GM10248 (cell line): ENCODE data around the gene WFDC9.
A peak's percentile ranks its signal among the peaks of the same experiment; 100 is the strongest.
"Not testable (repeated sequence)": the region's sequence is repeated elsewhere in the genome, so short reads cannot be mapped to it uniquely, and the experiment has no call there.

Experiments
- CTCF ChIA-PET: fragments of 300-600 bp; sonication (Branson Sonifier 250); formaldehyde crosslinking; extraction: SDS; loops from one replicate; lab custom pipeline; 2021; ENCODE audit warnings: antibody characterized with exemption; lab: Yijun Ruan, JAX
- POLR2A ChIA-PET: fragments of 350-650 bp; sonication (Branson Sonifier 250); formaldehyde crosslinking; extraction: SDS; loops from one replicate; lab custom pipeline; 2020; ENCODE audit warnings: antibody characterized with exemption; lab: Yijun Ruan, JAX
- DNase-seq: peaks from one replicate; pipeline ENCODE4 v3.0.0; 2012; ENCODE audit errors: extremely low spot score
- TF ChIP-seq, protein P1 (sequence below): IDR thresholded peaks from 2 replicates; pipeline ENCODE4 v1.5.1; 2012; ENCODE audit warnings: mild to moderate bottlenecking, low read depth; ENCODE audit errors: extremely low read depth, missing control alignments, control extremely low read depth

WFDC9 gene

GRCh38 chr20:45595235-45595634, 35.8 kb downstream of the WFDC9 start:
- TF ChIP-seq, protein P1, sequence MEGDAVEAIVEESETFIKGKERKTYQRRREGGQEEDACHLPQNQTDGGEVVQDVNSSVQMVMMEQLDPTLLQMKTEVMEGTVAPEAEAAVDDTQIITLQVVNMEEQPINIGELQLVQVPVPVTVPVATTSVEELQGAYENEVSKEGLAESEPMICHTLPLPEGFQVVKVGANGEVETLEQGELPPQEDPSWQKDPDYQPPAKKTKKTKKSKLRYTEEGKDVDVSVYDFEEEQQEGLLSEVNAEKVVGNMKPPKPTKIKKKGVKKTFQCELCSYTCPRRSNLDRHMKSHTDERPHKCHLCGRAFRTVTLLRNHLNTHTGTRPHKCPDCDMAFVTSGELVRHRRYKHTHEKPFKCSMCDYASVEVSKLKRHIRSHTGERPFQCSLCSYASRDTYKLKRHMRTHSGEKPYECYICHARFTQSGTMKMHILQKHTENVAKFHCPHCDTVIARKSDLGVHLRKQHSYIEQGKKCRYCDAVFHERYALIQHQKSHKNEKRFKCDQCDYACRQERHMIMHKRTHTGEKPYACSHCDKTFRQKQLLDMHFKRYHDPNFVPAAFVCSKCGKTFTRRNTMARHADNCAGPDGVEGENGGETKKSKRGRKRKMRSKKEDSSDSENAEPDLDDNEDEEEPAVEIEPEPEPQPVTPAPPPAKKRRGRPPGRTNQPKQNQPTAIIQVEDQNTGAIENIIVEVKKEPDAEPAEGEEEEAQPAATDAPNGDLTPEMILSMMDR, result no peak
- ChIA-PET CTCF (interaction anchor here (1.5 to 3.8 kb wide), 2 partner anchors 31 to 176 kb away, joined by 3 to 34 read pairs; no protein-coding TSS in a partner anchor), POLR2A (no interaction called here)
- no peak for DNase-seq

DNA sequence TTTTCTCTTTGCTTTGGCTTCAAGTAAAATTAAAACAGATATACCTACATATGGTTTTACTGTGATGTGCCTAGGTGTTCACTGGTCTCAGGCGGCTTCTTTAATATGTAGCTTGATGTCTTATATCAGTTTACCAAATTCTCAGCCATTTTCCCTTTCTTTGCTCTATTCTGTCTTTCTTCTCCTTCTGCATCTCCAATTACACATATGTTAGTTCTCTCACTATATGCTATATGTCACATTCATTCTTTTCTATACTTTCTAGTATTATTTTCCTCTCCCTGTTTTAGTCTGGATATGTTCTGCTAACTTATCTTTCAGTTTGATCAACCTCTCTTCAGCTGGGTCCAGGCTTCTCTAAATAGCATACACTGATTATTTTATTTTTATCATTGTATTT, 37.6 kb downstream of the WFDC9 start:
- TF ChIP-seq, protein P1, result no peak
- ChIA-PET POLR2A (no interaction called here), CTCF (interaction anchor here (3.8 kb wide), 1 partner anchor 178 kb away, joined by 34 read pairs; no protein-coding TSS in a partner anchor)
- no peak for DNase-seq

DNA sequence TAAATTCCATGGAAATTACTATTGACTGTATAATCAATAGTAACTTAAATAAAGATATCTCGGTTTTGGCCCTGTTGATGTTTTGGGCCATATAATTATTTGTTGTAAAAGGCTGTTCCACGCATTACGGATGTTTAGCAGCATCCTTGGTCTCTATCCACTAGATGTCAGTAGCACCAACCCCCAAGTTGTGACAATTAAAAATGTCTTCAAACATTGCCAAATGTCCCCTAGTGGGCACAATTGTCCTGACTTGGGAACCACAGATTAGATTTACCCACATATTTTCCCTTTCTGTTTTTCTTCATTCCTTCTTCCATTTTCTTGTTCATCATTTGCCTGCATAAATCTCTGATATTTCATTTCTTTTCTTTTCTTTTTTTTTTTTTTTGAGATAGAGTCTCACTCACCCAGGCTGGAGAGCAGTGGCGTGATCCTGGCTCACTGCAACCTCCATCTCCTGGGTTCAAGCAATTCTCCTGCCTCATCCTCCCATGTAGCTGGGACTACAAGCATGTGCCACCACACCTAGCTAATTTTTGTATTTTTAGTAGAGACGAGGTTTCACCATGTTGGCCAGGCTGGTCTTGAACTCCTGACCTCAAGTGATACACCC, 38.4 kb downstream of the WFDC9 start:
- ChIA-PET CTCF (interaction anchor here (3.8 kb wide), 1 partner anchor 178 kb away, joined by 34 read pairs; no protein-coding TSS in a partner anchor), POLR2A (no interaction called here)
- peak; percentile 27 for DNase-seq
- TF ChIP-seq, protein P1, result peak; percentile 51

- ChIA-PET CTCF (interaction anchor here (0.9 to 1.0 kb wide), 2 partner anchors 9 to 40 kb away, joined by 3 to 4 read pairs; partner anchors contain the start of gene WFDC10A), POLR2A (no interaction called here)
- DNase-seq, result no peak
- TF ChIP-seq, protein P1, result no peak
These were observed 41.4 kb downstream of the WFDC9 start for GRCh38 chr20:45589725-45590124.

DNA sequence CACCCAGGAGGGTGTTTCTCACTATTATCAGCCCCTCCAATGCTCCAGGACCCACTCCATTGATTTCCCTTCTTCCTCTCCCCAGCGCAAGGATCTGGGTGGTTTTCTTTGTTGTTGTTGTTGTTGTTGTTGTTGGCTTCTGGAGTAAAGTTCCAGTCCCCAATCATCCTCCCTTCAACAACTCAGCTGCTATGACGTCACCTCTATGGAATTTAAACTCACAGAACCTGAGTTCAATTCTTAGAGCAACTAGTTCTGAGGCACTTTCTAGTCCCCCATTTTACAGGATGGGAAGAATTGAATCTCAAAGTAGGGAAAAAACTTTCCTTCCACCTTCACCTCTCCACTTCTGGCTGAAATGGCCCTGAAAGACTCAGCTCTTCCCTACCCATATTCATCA, 42.3 kb downstream of the WFDC9 start:
- TF ChIP-seq, protein P1, result no peak
- DNase-seq, result no peak
- CTCF ChIA-PET, result interaction anchor here (0.9 to 1.0 kb wide), 2 partner anchors 9 to 41 kb away, joined by 3 to 4 read pairs; partner anchors contain the start of gene WFDC10A
- POLR2A ChIA-PET, result no interaction called here

DNA sequence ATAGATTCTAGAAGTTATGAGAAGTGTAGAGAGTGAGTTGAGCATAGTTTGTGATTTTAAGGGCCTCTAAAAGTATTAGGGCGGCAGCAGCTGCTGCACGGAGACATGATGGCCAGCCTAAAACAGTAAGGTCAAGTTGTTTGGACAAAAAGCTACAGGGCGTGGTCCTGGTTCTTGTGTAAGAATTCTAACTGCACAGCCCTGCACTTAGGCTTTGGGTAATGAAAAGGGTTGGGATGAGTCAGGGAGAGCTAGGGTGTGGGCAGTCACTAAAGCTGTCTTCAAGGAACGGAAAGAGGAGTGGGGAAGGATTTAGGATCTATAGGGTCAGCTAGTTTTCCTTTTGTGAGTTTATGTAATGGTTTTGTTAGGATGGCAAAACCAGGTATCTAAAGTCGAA, 45.1 kb downstream of the WFDC9 start:
- CTCF ChIA-PET, POLR2A ChIA-PET, DNase-seq: not testable (repeated sequence)

DNA sequence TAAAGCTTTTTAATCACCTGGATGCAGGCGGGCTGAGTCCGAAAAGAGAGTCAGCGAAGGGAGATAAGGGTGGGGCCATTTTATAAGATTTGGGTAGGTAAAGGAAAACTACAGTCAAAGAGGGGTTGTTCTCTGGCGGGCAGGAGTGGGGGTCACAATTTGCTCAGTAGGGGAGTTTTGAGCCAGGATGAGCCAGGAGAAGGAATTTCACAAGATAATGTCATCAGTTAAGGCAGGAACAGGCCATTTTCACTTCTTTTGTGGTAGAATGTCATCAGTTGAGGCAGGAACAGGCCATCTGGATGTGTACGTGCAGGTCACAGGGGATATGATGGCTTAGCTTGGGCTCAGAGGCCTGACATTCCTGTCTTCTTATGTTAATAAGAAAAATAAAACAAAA, 46.8 kb downstream of the WFDC9 start:
- CTCF ChIA-PET, result interaction anchor here (1.0 kb wide), 1 partner anchor 187 kb away, joined by 5 read pairs; no protein-coding TSS in a partner anchor
- POLR2A ChIA-PET, result not testable (repeated sequence)

More for the DNA sequence above, 46.8 kb downstream of the WFDC9 start:
- DNase-seq, result not testable (repeated sequence)
